Stomach smooth muscle (tissue), 2 donors: Measurements from ENCODE around the gene ELOVL7.

Source experiments
- H3K27ac ChIP-seq: one replicate; pipeline ENCODE4 v1.7.0; 2013; ENCODE audit warnings: mild to moderate bottlenecking, low read length, inconsistent platforms
- H3K27me3 ChIP-seq, 2 donors: one replicate each; pipeline ENCODE4 v1.7.0; 2013; ENCODE audit warnings: low read length in 2 of 2; ENCODE audit not compliant: insufficient read depth in 2 of 2, control insufficient read depth in 1 of 2
- H3K36me3 ChIP-seq, 2 donors: one replicate each; pipeline ENCODE4 v1.7.0; 2013; ENCODE audit warnings: low read length in 2 of 2; ENCODE audit not compliant: control insufficient read depth in 2 of 2, insufficient read depth in 2 of 2
- H3K4me1 ChIP-seq: one replicate; pipeline ENCODE4 v1.7.0; 2013; ENCODE audit warnings: low read length; ENCODE audit not compliant: control insufficient read depth, insufficient read depth
- H3K4me3 ChIP-seq, 2 donors: one replicate each; pipeline ENCODE4 v1.7.0; 2013; ENCODE audit warnings: low read length in 2 of 2
- H3K9ac ChIP-seq, 2 donors: one replicate each; pipeline ENCODE4 v1.7.0; 2013; ENCODE audit warnings: low read length in 2 of 2, mild to moderate bottlenecking in 1 of 2
- H3K9me3 ChIP-seq, 2 donors: one replicate each; pipeline ENCODE4 v1.7.0; 2013; ENCODE audit warnings: low read length in 2 of 2; ENCODE audit not compliant: control insufficient read depth in 2 of 2
- donor health status: healthy.
- donor health status: Pancreatic carcinoma.

The ELOVL7 gene

DNA sequence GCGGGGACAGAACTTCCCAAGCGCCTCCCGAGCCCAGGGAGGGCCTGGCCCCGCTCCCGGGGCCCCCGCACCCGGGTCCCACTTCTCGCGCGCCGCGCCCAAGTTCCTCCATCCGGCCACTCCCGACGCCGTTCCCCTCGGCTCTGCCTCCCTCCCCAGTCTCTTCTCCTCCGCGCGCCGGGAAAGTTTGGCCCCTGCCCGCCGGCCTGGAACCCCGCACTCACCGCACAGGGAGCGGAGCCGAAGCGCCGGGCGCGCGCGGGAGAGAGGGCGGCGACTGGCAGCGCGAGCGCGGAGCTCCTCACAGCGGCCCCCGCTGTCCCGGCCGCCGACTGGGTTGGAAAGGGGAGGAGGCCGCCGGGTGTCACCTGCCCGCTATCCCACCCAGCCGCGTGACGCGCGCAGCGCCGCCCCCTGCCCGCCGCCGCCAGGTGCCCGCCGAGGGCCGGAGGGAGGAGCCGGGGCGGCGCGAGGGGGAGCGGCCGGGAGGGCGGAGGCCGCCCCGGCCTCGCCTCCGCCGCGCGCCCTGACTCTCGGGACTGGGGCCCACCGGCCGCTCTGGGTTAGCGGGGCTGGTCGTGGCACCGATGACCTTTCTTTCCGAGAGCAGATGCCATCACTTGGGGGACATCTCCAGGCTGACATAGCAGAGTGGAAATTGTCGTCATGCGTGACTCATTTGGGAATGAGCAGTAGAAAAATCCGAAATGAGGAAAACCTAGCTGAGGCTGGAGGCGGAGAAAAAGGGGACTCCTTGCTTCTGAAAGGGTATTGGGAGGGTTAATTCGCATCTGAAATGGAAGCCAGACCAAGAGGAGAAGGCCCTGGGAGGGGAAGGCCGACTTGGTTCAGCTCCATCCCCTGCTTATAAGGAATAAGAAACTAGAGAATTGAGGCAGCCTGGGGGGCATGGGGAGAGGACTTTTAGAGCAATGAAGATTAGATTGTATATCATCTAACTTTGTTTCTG lies at the start of gene ELOVL7:
Gene ELOVL7, minus strand, starts transcription at position 334 of the 970 bp plus-strand sequence. CDS start 56,872 bp downstream, outside the sequence.
- peaks cover 21% of the 10 kb centered on the region in 2 donors for H3K27me3 ChIP-seq
- peak within 1 kb of the TSS; percentile 71 to 74 for H3K4me3 ChIP-seq
- H3K4me1 ChIP-seq = peaks cover 13% of the 10 kb centered on the region
- H3K36me3 ChIP-seq = no peaks in the 10 kb centered on the region
- no peak within 1 kb of the TSS for H3K27ac ChIP-seq
- H3K9me3 ChIP-seq = no peaks in the 10 kb centered on the region
- no peak within 1 kb of the TSS for H3K9ac ChIP-seq

DNA sequence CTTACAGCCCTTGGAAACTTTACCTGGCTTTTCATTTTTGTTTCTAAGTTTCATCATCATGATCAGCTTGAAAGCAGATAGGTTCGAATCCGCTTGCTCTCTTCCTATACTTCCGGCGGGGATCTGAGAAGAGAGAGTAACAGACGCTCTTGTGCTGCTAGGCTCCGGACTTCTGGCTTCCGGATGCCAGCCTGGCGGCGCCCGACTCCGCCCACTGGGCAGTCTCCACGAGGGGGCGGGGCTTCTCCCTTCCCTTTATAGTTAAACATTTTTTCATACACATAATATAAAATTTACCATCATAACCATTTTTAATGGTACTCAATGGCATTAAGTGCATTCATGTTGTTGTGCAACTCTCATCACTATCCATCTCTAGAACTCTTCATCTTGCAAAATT lies 49.5 kb upstream of the ELOVL7 start:
- Histone ChIP-seq H3K4me1 (no peaks in the 10 kb centered on the region), H3K27me3 (no peaks in the 10 kb centered on the region), H3K27ac (no peak overlapping the region), H3K9ac (no peak overlapping the region), H3K36me3 (peaks cover 7 to 10% of the 10 kb centered on the region in 2 donors), H3K9me3 (no peaks in the 10 kb centered on the region), H3K4me3 (no peak overlapping the region)

DNA sequence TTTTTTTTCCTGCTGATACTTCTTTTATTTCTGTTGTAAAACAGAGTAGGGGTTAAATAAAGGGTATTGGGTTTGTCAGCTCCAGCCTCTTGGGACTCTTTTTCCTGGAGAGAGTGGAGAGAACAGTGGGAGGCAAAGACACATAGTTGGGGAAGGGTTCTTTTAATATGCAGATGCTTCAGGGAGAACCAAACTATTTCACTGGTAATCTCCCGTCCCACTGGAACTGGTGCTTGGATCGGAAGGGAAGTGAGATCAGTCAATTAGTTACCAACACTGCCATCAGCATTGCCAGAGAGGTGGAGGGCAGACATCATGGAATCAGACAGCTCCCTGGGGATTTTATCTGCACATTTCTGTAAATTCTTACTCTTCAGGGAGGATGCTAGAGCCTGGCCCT lies 47.6 kb upstream of the ELOVL7 start:
- H3K4me3 ChIP-seq = no peak overlapping the region
- H3K27ac ChIP-seq = no peak overlapping the region
- H3K36me3 ChIP-seq = peaks cover 3 to 9% of the 10 kb centered on the region in 2 donors
- no peaks in the 10 kb centered on the region for H3K27me3 ChIP-seq
- H3K9ac ChIP-seq = no peak overlapping the region
- no peaks in the 10 kb centered on the region for H3K4me1 ChIP-seq
- H3K9me3 ChIP-seq = no peaks in the 10 kb centered on the region

DNA sequence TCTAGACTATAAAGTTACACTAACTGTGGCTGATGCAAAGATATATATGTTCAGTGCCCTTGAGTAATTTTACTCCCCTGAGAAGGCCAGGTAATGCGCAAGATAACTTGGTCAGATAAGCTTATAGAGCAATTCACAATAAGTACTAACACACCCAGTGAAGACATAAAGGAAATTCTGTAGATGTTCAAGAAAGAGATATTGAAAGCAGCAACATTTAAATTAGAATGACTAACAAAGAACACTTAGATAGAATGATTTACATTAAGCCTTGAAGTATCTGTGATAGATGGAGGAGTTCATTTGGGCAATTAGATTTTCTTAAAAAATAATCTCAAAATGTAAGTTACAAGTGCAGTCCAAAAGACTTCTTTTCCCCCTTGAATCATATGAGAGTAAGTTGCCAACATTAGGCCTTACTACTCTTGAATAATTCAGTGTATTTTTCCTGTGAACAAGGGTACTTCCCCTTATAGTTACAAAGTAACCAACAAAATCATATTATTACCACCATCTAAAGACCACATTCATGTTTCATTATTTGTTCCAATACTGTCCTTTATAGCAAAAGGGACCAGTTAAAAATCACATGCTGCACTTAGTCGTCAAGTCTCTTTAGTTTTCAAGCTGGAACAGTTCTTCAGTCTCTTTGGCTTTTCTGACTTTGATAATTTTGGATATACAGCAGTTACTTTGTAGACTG lies 44.4 kb upstream of the ELOVL7 start:
- Histone ChIP-seq H3K4me1 (no peaks in the 10 kb centered on the region), H3K4me3 (no peak overlapping the region), H3K27me3 (no peaks in the 10 kb centered on the region), H3K36me3 (peaks cover 3 to 9% of the 10 kb centered on the region in 2 donors), H3K27ac (no peak overlapping the region), H3K9ac (no peak overlapping the region), H3K9me3 (no peaks in the 10 kb centered on the region)

DNA sequence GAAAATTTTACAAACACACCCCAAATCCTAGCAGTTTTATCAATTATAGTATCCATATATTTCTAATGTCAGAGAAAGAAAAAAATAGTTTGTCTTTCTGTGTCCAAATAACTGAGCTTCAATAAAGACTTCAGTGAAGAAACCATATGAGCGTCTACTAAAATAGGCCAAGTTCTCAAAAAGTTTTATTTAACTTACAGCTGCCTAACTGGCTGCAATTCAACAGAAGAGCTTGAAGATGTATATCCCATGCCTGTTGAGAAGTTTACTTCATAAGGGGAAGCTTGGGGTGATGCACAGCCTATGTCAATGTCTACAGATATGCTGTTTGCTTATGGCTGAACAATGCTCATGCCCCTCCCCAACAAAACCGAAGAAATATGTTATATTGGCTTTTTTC lies 43.7 kb upstream of the ELOVL7 start:
- H3K4me1 ChIP-seq = no peaks in the 10 kb centered on the region
- H3K27me3 ChIP-seq = no peaks in the 10 kb centered on the region
- H3K27ac ChIP-seq = no peak overlapping the region

GRCh38 chr5:60887096-60887495 lies 43.0 kb upstream of the ELOVL7 start:
- H3K9me3 ChIP-seq = no peaks in the 10 kb centered on the region
- H3K4me3 ChIP-seq = no peak overlapping the region
- peaks cover 0 to 3% of the 10 kb centered on the region in 2 donors for H3K36me3 ChIP-seq
- H3K4me1 ChIP-seq = no peaks in the 10 kb centered on the region
- H3K27ac ChIP-seq = no peak overlapping the region
- no peaks in the 10 kb centered on the region for H3K27me3 ChIP-seq
- no peak overlapping the region for H3K9ac ChIP-seq

More for the DNA sequence above, 43.7 kb upstream of the ELOVL7 start:
- no peak overlapping the region for H3K9ac ChIP-seq
- H3K9me3 ChIP-seq = no peaks in the 10 kb centered on the region
- no peak overlapping the region for H3K4me3 ChIP-seq
- peaks cover 3 to 4% of the 10 kb centered on the region in 2 donors for H3K36me3 ChIP-seq

- Histone ChIP-seq H3K4me1 (no peaks in the 10 kb centered on the region), H3K9ac (no peak overlapping the region), H3K9me3 (no peaks in the 10 kb centered on the region), H3K4me3 (no peak overlapping the region), H3K27ac (no peak overlapping the region), H3K27me3 (no peaks in the 10 kb centered on the region), H3K36me3 (peaks cover 0 to 3% of the 10 kb centered on the region in 2 donors)
Observed at GRCh38 chr5:60886158-60886557, 42.1 kb upstream of the ELOVL7 start.

DNA sequence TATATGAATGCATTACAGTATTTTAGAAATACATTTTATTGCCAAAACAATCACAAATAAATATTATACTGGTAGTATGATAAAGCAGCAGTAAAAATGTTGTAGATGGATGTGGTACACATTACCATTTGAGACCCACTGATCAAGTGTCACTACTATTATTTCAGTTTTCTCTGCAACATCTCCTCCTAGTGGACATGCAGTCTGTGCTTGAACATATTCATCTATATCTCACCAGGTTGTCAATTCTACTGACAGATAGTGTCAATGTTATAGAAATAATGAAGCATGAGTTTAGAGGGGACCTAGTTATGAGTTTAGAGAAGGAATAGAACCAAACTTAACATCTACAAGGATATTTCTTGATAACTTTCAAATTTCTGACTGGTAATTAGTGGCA lies 39.2 kb upstream of the ELOVL7 start:
- no peak overlapping the region for H3K27ac ChIP-seq
- H3K4me3 ChIP-seq = no peak overlapping the region
- no peak overlapping the region for H3K9ac ChIP-seq
- no peaks in the 10 kb centered on the region for H3K9me3 ChIP-seq
- no peaks in the 10 kb centered on the region for H3K4me1 ChIP-seq
- no peaks in the 10 kb centered on the region for H3K36me3 ChIP-seq
- no peaks in the 10 kb centered on the region for H3K27me3 ChIP-seq

DNA sequence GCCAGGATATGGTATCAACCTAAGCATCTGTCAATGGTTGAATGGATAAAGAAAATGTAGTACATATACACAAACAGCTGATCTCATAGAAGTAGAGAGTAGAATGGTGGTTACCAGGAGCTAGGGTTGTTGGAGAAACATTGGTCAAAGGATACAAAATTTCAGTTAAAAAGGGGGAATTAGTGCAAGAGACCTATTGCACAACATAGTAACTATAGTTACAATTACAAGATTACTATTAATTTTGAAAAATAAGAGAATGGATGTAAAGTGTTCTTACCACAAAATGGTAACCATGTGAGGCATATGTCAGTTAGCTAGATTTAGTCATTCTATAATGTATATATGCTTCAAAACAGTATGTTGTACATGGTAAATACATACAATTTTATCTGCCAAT lies 28.8 kb upstream of the ELOVL7 start:
- no peaks in the 10 kb centered on the region for H3K27me3 ChIP-seq
- no peak overlapping the region for H3K9ac ChIP-seq
- no peak overlapping the region for H3K4me3 ChIP-seq
- H3K36me3 ChIP-seq = peaks cover 0 to 2% of the 10 kb centered on the region in 2 donors
- H3K9me3 ChIP-seq = no peaks in the 10 kb centered on the region
- no peak overlapping the region for H3K27ac ChIP-seq
- no peaks in the 10 kb centered on the region for H3K4me1 ChIP-seq

- H3K27me3 ChIP-seq = no peaks in the 10 kb centered on the region
- H3K36me3 ChIP-seq = peaks cover 0 to 2% of the 10 kb centered on the region in 2 donors
- no peak overlapping the region for H3K4me3 ChIP-seq
- no peak overlapping the region for H3K27ac ChIP-seq
- no peaks in the 10 kb centered on the region for H3K4me1 ChIP-seq
- no peaks in the 10 kb centered on the region for H3K9me3 ChIP-seq
- no peak overlapping the region for H3K9ac ChIP-seq
Observed at GRCh38 chr5:60870857-60871256, 26.8 kb upstream of the ELOVL7 start.
